Measurements from ENCODE around the gene PARD3.

The PARD3 gene

GRCh38 chr10:34641913-34642558, 173.1 kb downstream of the PARD3 start:
- no peak for DNase-seq

- DNase-seq, result no peak
Measured at GRCh38 chr10:34641147-34641912, 173.8 kb downstream of the PARD3 start.

- DNase-seq, result peak; percentile 7
Measured at GRCh38 chr10:34638406-34639054, 176.6 kb downstream of the PARD3 start.

- peak; percentile 22 for DNase-seq
Measured at GRCh38 chr10:34637418-34637911, 177.6 kb downstream of the PARD3 start.

GRCh38 chr10:34635111-34635510, 180.0 kb downstream of the PARD3 start:
- DNase-seq, result no peak

GRCh38 chr10:34633374-34633773, 181.7 kb downstream of the PARD3 start:
- no peak for DNase-seq

GRCh38 chr10:34629084-34629483, 186.0 kb downstream of the PARD3 start:
- no peak for DNase-seq

- no peak for DNase-seq
Measured at GRCh38 chr10:34628174-34628796, 186.8 kb downstream of the PARD3 start.

GRCh38 chr10:34627741-34628140, 187.4 kb downstream of the PARD3 start:
- DNase-seq, result no peak

- DNase-seq, result no peak
Measured at GRCh38 chr10:34627331-34627730, 187.8 kb downstream of the PARD3 start.

GRCh38 chr10:34626158-34626880, 188.8 kb downstream of the PARD3 start:
- no peak for DNase-seq

GRCh38 chr10:34624323-34625153, 190.6 kb downstream of the PARD3 start:
- no peak for DNase-seq

- no peak for DNase-seq
Measured at GRCh38 chr10:34622945-34623344, 192.2 kb downstream of the PARD3 start.

GRCh38 chr10:34618611-34619010, 196.5 kb downstream of the PARD3 start:
- DNase-seq, result no peak

GRCh38 chr10:34615770-34616169, 199.3 kb downstream of the PARD3 start:
- no peak for DNase-seq

GRCh38 chr10:34613491-34613890, 201.6 kb downstream of the PARD3 start:
- DNase-seq, result no peak

- no peak for DNase-seq
Measured at GRCh38 chr10:34612938-34613337, 202.2 kb downstream of the PARD3 start.

- no peak for DNase-seq
Measured at GRCh38 chr10:34612446-34612845, 202.7 kb downstream of the PARD3 start.

GRCh38 chr10:34609287-34609940, 205.7 kb downstream of the PARD3 start:
- DNase-seq, result no peak

GRCh38 chr10:34607894-34608293, 207.2 kb downstream of the PARD3 start:
- no peak for DNase-seq

- no peak for DNase-seq
Measured at GRCh38 chr10:34606890-34607289, 208.2 kb downstream of the PARD3 start.
